ENCODE results near the gene TKTL1. TPM values are rescaled to one million over a fixed set of nuclear protein-coding genes. Genes with fewer than 3 reads are reported as not detected.
"Not testable (repeated sequence)": the region's sequence is repeated elsewhere in the genome, so short reads cannot be mapped to it uniquely, and the experiment has no call there.

Gene TKTL1
- total and polyA plus RNA-seq, 2 donors (not counting 1 experiment from before 2014, with no cell fraction given), result not detected

DNA sequence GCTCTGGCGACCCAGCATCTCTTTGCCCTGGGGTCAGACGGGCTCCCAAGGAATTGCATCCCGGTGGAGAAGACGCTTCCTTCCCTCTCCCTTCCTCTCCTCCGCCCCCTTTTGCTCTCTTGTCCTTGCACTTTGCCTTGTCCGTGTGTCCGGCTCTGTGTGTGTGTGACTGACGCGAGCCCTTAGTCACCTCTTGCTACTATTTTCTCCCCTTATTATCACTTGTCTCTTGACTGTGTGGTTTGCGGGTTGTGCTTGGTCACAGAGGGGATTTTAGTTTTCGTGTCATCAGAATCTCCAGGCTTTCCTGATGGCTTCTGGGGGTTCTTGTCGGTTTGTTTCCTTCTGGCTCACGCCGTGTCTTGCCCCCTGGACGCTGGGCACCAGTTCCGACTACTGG lies 47.5 kb downstream of the TKTL1 start:
- not testable (repeated sequence) for H3K9me3 ChIP-seq (ENCODE audit: control insufficient read depth, insufficient read depth, low read depth, low read length); H2AFZ ChIP-seq (ENCODE audit: low read length); H3K36me3 ChIP-seq (ENCODE audit: control insufficient read depth, insufficient read depth, low read length); H3K27ac ChIP-seq (ENCODE audit: insufficient read depth, low read length); H3K79me2 ChIP-seq (ENCODE audit: control insufficient read depth, insufficient read depth, low read length); H3K4me1 ChIP-seq (ENCODE audit: control insufficient read depth, extremely low read depth, insufficient read depth, low read length); DNase-seq (ENCODE audit: low read depth in 2 of 2); H3K27me3 ChIP-seq (ENCODE audit: control insufficient read depth, insufficient read depth, low read length); H4K20me1 ChIP-seq (ENCODE audit: control insufficient read depth, extremely low read depth, insufficient read depth, low read length); H3K9ac ChIP-seq (ENCODE audit: insufficient read depth, low read length); H3K4me2 ChIP-seq (ENCODE audit: extremely low read depth, insufficient read depth, low read length); H3K4me3 ChIP-seq (replicated peaks in 1 of 4; ENCODE audit: control extremely low read depth in 1 of 4, insufficient read depth in 1 of 4, low read depth in 3 of 4, low read length in 4 of 4)

DNA sequence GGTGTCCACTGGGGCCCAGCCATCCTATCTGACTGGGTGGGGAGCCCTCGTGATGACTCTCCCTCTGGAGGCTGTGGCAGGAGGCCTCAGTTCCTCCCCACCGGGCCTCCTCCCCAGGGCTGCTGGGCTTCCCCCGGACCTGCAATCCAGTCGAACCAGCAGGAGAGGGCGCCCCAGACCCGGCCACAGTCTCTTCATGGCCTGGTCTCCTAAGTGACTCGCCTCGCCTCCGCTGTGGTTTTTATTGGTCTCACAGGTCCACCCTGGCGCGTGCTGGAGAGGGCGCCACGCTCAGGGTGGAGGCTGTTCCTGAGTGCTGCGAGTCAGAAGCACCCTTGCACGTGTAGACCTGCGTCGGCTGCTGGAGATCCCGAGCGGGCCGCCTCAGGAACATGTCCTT lies 48.0 kb downstream of the TKTL1 start:
- not testable (repeated sequence) for H3K27me3 ChIP-seq (ENCODE audit: control insufficient read depth, insufficient read depth, low read length); H3K4me3 ChIP-seq (replicated peaks in 1 of 4; ENCODE audit: control extremely low read depth in 1 of 4, insufficient read depth in 1 of 4, low read depth in 3 of 4, low read length in 4 of 4)

DNA sequence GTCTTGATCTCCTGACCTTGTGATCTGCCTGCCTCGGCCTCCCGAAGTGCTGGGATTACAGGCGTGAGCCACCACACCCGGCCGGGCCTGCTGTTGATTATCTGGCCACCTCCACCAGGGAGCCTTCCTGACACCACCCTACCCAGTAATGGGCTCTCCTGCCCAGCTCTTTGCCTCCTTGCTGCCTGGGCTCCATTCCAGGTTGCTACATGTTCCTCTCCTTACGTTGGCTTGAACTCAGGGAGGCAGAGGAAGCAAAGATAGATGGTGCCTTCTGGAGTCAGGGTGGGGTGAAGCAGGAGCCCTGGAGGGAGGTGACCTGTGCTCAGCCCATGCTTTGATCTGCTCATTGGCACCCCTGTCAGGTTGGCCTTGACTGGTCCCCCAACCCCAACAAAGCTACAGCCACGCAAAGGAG lies 52.5 kb downstream of the TKTL1 start:
- Histone ChIP-seq H3K4me2 (ENCODE audit: extremely low read depth, insufficient read depth, low read length) (no peak overlapping the region), H2AFZ (ENCODE audit: low read length) (no peak overlapping the region), H3K4me1 (ENCODE audit: control insufficient read depth, extremely low read depth, insufficient read depth, low read length) (no peaks in the 10 kb centered on the region), H3K9ac (ENCODE audit: insufficient read depth, low read length) (no peak overlapping the region), H4K20me1 (ENCODE audit: control insufficient read depth, extremely low read depth, insufficient read depth, low read length) (no peaks in the 10 kb centered on the region), H3K79me2 (ENCODE audit: control insufficient read depth, insufficient read depth, low read length) (no peaks in the 10 kb centered on the region), H3K27me3 (ENCODE audit: control insufficient read depth, insufficient read depth, low read length) (no peaks in the 10 kb centered on the region), H3K36me3 (ENCODE audit: control insufficient read depth, insufficient read depth, low read length) (peaks cover 35% of the 10 kb centered on the region), H3K27ac (ENCODE audit: insufficient read depth, low read length) (no peak overlapping the region), H3K9me3 (ENCODE audit: control insufficient read depth, insufficient read depth, low read depth, low read length) (no peaks in the 10 kb centered on the region), H3K4me3 (replicated peaks in 1 of 4; ENCODE audit: control extremely low read depth in 1 of 4, insufficient read depth in 1 of 4, low read depth in 3 of 4, low read length in 4 of 4) (no peak overlapping the region)
- DNase-seq (ENCODE audit: low read depth in 2 of 2), result peak in 1 of 2 donors; percentile 37
- TF ChIP-seq, protein P1, sequence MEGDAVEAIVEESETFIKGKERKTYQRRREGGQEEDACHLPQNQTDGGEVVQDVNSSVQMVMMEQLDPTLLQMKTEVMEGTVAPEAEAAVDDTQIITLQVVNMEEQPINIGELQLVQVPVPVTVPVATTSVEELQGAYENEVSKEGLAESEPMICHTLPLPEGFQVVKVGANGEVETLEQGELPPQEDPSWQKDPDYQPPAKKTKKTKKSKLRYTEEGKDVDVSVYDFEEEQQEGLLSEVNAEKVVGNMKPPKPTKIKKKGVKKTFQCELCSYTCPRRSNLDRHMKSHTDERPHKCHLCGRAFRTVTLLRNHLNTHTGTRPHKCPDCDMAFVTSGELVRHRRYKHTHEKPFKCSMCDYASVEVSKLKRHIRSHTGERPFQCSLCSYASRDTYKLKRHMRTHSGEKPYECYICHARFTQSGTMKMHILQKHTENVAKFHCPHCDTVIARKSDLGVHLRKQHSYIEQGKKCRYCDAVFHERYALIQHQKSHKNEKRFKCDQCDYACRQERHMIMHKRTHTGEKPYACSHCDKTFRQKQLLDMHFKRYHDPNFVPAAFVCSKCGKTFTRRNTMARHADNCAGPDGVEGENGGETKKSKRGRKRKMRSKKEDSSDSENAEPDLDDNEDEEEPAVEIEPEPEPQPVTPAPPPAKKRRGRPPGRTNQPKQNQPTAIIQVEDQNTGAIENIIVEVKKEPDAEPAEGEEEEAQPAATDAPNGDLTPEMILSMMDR (conservative IDR thresholded peaks at IDR 0.05 in 1 of 2, IDR thresholded peaks at IDR 0.05 in 1 of 2; ENCODE audit: low read depth in 1 of 2, low read length in 2 of 2), result no peak
- no peak for TF ChIP-seq EZH2 (IDR thresholded peaks at IDR 0.05; ENCODE audit: low read length, missing control alignments)

More for the DNA sequence above, 48.0 kb downstream of the TKTL1 start:
- H3K4me1 ChIP-seq (ENCODE audit: control insufficient read depth, extremely low read depth, insufficient read depth, low read length); H4K20me1 ChIP-seq (ENCODE audit: control insufficient read depth, extremely low read depth, insufficient read depth, low read length); H3K27ac ChIP-seq (ENCODE audit: insufficient read depth, low read length); DNase-seq (ENCODE audit: low read depth in 2 of 2); H3K4me2 ChIP-seq (ENCODE audit: extremely low read depth, insufficient read depth, low read length); H3K36me3 ChIP-seq (ENCODE audit: control insufficient read depth, insufficient read depth, low read length); H3K9me3 ChIP-seq (ENCODE audit: control insufficient read depth, insufficient read depth, low read depth, low read length); H3K9ac ChIP-seq (ENCODE audit: insufficient read depth, low read length); H3K79me2 ChIP-seq (ENCODE audit: control insufficient read depth, insufficient read depth, low read length); H2AFZ ChIP-seq (ENCODE audit: low read length): not testable (repeated sequence)

DNA sequence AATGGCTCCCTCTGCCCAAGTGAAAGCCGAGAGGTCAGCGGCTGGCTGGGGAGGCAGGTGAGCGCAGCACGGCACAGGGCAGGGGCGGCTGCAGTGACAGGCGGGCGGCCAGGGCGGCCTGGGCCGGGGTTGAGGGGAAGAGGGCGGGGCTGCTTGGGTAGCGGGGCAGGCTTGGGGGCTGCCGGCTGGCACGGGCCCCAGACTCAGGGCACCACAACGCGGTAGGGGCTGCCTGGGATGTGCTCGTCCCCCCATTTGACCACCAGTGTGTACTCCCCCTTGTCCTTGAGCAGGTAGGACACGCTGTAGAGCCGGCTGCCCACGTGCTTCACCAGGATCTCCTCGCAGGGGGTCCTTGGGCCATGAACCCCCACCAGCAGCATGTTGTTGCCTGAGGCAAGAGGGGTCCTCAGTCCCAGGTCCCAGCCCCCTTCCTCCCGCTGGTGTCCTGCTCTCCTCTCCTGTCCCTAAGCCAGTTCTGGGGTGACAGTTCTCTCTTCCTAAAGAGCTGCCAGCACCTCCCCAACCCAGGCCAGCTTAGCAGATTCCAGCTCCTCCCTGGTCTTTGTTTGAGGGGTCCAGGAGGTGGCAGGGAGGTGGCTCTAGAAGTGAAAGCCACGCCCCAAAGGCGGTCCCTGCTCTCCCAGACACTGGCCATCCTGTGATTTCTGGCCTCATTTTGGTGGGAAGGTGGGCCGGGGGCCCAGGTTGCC lies 53.2 kb downstream of the TKTL1 start:
- Histone ChIP-seq H3K9ac (ENCODE audit: insufficient read depth, low read length) (no peak overlapping the region), H3K27ac (ENCODE audit: insufficient read depth, low read length) (no peak overlapping the region), H2AFZ (ENCODE audit: low read length) (no peak overlapping the region), H3K79me2 (ENCODE audit: control insufficient read depth, insufficient read depth, low read length) (peaks cover 3% of the 10 kb centered on the region), H3K4me1 (ENCODE audit: control insufficient read depth, extremely low read depth, insufficient read depth, low read length) (no peaks in the 10 kb centered on the region), H3K27me3 (ENCODE audit: control insufficient read depth, insufficient read depth, low read length) (no peaks in the 10 kb centered on the region), H3K36me3 (ENCODE audit: control insufficient read depth, insufficient read depth, low read length) (peaks cover 42% of the 10 kb centered on the region), H3K9me3 (ENCODE audit: control insufficient read depth, insufficient read depth, low read depth, low read length) (no peaks in the 10 kb centered on the region), H3K4me2 (ENCODE audit: extremely low read depth, insufficient read depth, low read length) (no peak overlapping the region), H3K4me3 (replicated peaks in 1 of 4; ENCODE audit: control extremely low read depth in 1 of 4, insufficient read depth in 1 of 4, low read depth in 3 of 4, low read length in 4 of 4) (no peak overlapping the region), H4K20me1 (ENCODE audit: control insufficient read depth, extremely low read depth, insufficient read depth, low read length) (no peaks in the 10 kb centered on the region)
- no peak for DNase-seq (ENCODE audit: low read depth in 2 of 2)
- no peak for TF ChIP-seq EZH2 (IDR thresholded peaks at IDR 0.05; ENCODE audit: low read length, missing control alignments)
- TF ChIP-seq, protein P1 (conservative IDR thresholded peaks at IDR 0.05 in 1 of 2, IDR thresholded peaks at IDR 0.05 in 1 of 2; ENCODE audit: low read depth in 1 of 2, low read length in 2 of 2), result no peak

Data from fibroblast of lung (primary cell).